ENCODE results near the gene NPPC. TPM values are rescaled to one million over a fixed set of nuclear protein-coding genes. Genes with fewer than 3 reads are reported as not detected.
"Not testable (repeated sequence)": the region's sequence is repeated elsewhere in the genome, so short reads cannot be mapped to it uniquely, and the experiment has no call there.

The NPPC gene
- total RNA-seq, 2 donors from 2014 or later, result 0.82 to 1.1 TPM

GRCh38 chr2:231884438-231885140, 41.6 kb downstream of the NPPC start:
- Histone ChIP-seq H3K36me3 (no peaks in the 10 kb centered on the region), H3K4me1 (no peaks in the 10 kb centered on the region), H3K4me3 (no peak overlapping the region), H3K9me3 (peaks cover 0 to 6% of the 10 kb centered on the region in 2 donors), H3K27ac (no peak overlapping the region), H3K27me3 (peaks cover 0 to 5% of the 10 kb centered on the region in 2 donors)
- DNase-seq (ENCODE audit: low spot score), result no peak
- no peak for TF ChIP-seq CTCF (IDR thresholded peaks at IDR 0.05)

GRCh38 chr2:231883468-231883881, 42.7 kb downstream of the NPPC start:
- TF ChIP-seq CTCF (IDR thresholded peaks at IDR 0.05), result no peak
- peaks cover 0 to 6% of the 10 kb centered on the region in 2 donors for H3K9me3 ChIP-seq
- H3K4me3 ChIP-seq, result no peak overlapping the region
- H3K4me1 ChIP-seq, result no peaks in the 10 kb centered on the region
- H3K27me3 ChIP-seq, result peaks cover 0 to 5% of the 10 kb centered on the region in 2 donors
- no peak overlapping the region for H3K27ac ChIP-seq
- H3K36me3 ChIP-seq, result no peaks in the 10 kb centered on the region
- DNase-seq (ENCODE audit: low spot score), result no peak

GRCh38 chr2:231882646-231883045, 43.5 kb downstream of the NPPC start:
- DNase-seq (ENCODE audit: low spot score), result no peak
- Histone ChIP-seq H3K4me1 (no peaks in the 10 kb centered on the region), H3K9me3 (peaks cover 0 to 6% of the 10 kb centered on the region in 2 donors), H3K36me3 (no peaks in the 10 kb centered on the region), H3K27me3 (peaks cover 0 to 5% of the 10 kb centered on the region in 2 donors), H3K27ac (no peak overlapping the region), H3K4me3 (no peak overlapping the region)
- no peak for TF ChIP-seq CTCF (IDR thresholded peaks at IDR 0.05)

- H3K9me3 ChIP-seq; H3K27ac ChIP-seq; H3K27me3 ChIP-seq; H3K4me1 ChIP-seq; H3K36me3 ChIP-seq; DNase-seq (ENCODE audit: low spot score); H3K4me3 ChIP-seq: not testable (repeated sequence)
Measured at GRCh38 chr2:231880371-231880770, 45.8 kb downstream of the NPPC start.

GRCh38 chr2:231879216-231879615, 47.0 kb downstream of the NPPC start:
- no peak for DNase-seq (ENCODE audit: low spot score)
- Histone ChIP-seq H3K36me3 (no peaks in the 10 kb centered on the region), H3K27me3 (no peaks in the 10 kb centered on the region), H3K9me3 (no peaks in the 10 kb centered on the region), H3K27ac (no peak overlapping the region), H3K4me3 (no peak overlapping the region), H3K4me1 (no peaks in the 10 kb centered on the region)
- no peak for TF ChIP-seq CTCF (IDR thresholded peaks at IDR 0.05)

GRCh38 chr2:231877533-231878456, 48.4 kb downstream of the NPPC start:
- DNase-seq (ENCODE audit: low spot score), result no peak
- Histone ChIP-seq H3K27me3 (no peaks in the 10 kb centered on the region), H3K9me3 (no peaks in the 10 kb centered on the region), H3K36me3 (no peaks in the 10 kb centered on the region), H3K4me3 (no peak overlapping the region), H3K27ac (no peak overlapping the region), H3K4me1 (no peaks in the 10 kb centered on the region)
- no peak for TF ChIP-seq CTCF (IDR thresholded peaks at IDR 0.05)

Measured in right atrium auricular region (tissue), 2 donors.